Glomerular visceral epithelial cell (primary cell): ENCODE results near the gene RPL38.

Source experiments
- DNase-seq: peaks from one replicate; pipeline ENCODE4 v3.0.0-alpha.2; 2016; ENCODE audit errors: extremely low spot score

Gene RPL38

GRCh38 chr17:74226252-74226651 is 22.8 kb downstream of the RPL38 start:
- DNase-seq: no peak

- no peak for DNase-seq
These were observed 24.0 kb downstream of the RPL38 start for GRCh38 chr17:74227271-74228080.

GRCh38 chr17:74228306-74228978 is 25.0 kb downstream of the RPL38 start:
- no peak for DNase-seq

GRCh38 chr17:74230896-74231295 is 27.4 kb downstream of the RPL38 start:
- no peak for DNase-seq

GRCh38 chr17:74231928-74232907 is 28.7 kb downstream of the RPL38 start:
- DNase-seq: no peak

- no peak for DNase-seq
These were observed 30.5 kb downstream of the RPL38 start for GRCh38 chr17:74233937-74234336.

GRCh38 chr17:74234486-74234885 is 31.0 kb downstream of the RPL38 start:
- no peak for DNase-seq

- no peak for DNase-seq
These were observed 31.6 kb downstream of the RPL38 start for GRCh38 chr17:74235040-74235581.

GRCh38 chr17:74235911-74236371 is 32.5 kb downstream of the RPL38 start:
- no peak for DNase-seq

GRCh38 chr17:74237321-74237720 is 33.8 kb downstream of the RPL38 start:
- no peak for DNase-seq

GRCh38 chr17:74239172-74239571 is 35.7 kb downstream of the RPL38 start:
- DNase-seq: no peak

GRCh38 chr17:74240618-74241205 is 37.2 kb downstream of the RPL38 start:
- DNase-seq: no peak

- no peak for DNase-seq
These were observed 38.0 kb downstream of the RPL38 start for GRCh38 chr17:74241431-74241830.

- no peak for DNase-seq
These were observed 38.4 kb downstream of the RPL38 start for GRCh38 chr17:74241847-74242246.

GRCh38 chr17:74243013-74243755 is 39.7 kb downstream of the RPL38 start:
- DNase-seq: no peak

GRCh38 chr17:74244128-74244527 is 40.6 kb downstream of the RPL38 start:
- DNase-seq: no peak

- no peak for DNase-seq
These were observed 41.1 kb downstream of the RPL38 start for GRCh38 chr17:74244548-74244947.

- DNase-seq: no peak
These were observed 41.8 kb downstream of the RPL38 start for GRCh38 chr17:74245145-74245831.

- no peak for DNase-seq
These were observed 42.4 kb downstream of the RPL38 start for GRCh38 chr17:74245871-74246270.
